ENCODE measurements around the gene KIT.

DNA sequence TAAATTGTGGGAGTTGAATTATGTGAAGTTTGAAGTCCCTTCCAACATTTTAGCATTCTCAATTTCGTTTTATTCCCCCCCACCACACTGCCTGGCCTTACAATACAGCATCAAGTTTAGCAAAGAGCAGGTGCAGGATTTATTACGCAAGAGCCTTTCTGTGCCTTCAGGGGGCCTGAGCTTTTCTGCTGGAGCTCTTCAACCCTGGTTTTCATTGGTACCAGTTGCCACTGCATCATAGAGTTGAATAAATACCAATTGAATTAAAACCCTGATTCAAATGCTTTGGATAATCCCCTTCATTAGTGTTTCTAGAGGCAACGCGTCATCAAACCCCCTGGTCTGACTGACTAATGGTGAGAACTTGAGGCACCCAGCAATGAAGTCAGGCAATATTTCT lies 43.6 kb upstream of the KIT start:
- TF ChIP-seq, protein P1, sequence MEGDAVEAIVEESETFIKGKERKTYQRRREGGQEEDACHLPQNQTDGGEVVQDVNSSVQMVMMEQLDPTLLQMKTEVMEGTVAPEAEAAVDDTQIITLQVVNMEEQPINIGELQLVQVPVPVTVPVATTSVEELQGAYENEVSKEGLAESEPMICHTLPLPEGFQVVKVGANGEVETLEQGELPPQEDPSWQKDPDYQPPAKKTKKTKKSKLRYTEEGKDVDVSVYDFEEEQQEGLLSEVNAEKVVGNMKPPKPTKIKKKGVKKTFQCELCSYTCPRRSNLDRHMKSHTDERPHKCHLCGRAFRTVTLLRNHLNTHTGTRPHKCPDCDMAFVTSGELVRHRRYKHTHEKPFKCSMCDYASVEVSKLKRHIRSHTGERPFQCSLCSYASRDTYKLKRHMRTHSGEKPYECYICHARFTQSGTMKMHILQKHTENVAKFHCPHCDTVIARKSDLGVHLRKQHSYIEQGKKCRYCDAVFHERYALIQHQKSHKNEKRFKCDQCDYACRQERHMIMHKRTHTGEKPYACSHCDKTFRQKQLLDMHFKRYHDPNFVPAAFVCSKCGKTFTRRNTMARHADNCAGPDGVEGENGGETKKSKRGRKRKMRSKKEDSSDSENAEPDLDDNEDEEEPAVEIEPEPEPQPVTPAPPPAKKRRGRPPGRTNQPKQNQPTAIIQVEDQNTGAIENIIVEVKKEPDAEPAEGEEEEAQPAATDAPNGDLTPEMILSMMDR (IDR thresholded peaks at IDR 0.05): no peak
- TF ChIP-seq EZH2 (IDR thresholded peaks at IDR 0.05; ENCODE audit: borderline replicate concordance, insufficient read depth, low read depth, low read length, poor library complexity, severe bottlenecking): no peak
